Psoas muscle (tissue), 8 donors: ENCODE results near the gene MYCBP2. TPM values are rescaled to one million over a fixed set of nuclear protein-coding genes. Genes with fewer than 3 reads are reported as not detected.

Experiments used
- ATAC-seq, 4 donors: fragments of 200-7000 bp; cut with Tn5 transposase; one replicate each; pipeline ENCODE4 v1.9.1; 2020; ENCODE audit warnings: moderate library complexity in 3 of 4, mild to moderate bottlenecking in 2 of 4
- DNase-seq, 2 donors: peaks; one replicate each; pipeline ENCODE4 v3.0.0-alpha.2; 2020
- H3K27ac ChIP-seq: fragments of 200-600 bp; one replicate; pipeline ENCODE4 v1.8.0; 2022
- H3K27me3 ChIP-seq, 3 donors: fragments of 200-600 bp in 1 of 3; one replicate each; pipeline versions ENCODE4 v1.6.1 to v1.8.0; 2013 to 2022; ENCODE audit warnings: low read length in 2 of 3, mild to moderate bottlenecking in 2 of 3, moderate library complexity in 1 of 3; ENCODE audit not compliant: insufficient read depth in 3 of 3
- H3K36me3 ChIP-seq, 2 donors: fragments of 200-600 bp in 1 of 2; one replicate each; pipeline versions ENCODE4 v1.6.1 to v1.8.0; 2013 to 2022; ENCODE audit warnings: low read depth in 1 of 2, mild to moderate bottlenecking in 1 of 2, moderate library complexity in 1 of 2; ENCODE audit not compliant: insufficient read depth in 1 of 2
- H3K4me1 ChIP-seq: fragments of 200-600 bp; one replicate; pipeline ENCODE4 v1.8.0; 2022
- H3K4me3 ChIP-seq: fragments of 200-600 bp; one replicate; pipeline ENCODE4 v1.8.0; 2022; ENCODE audit warnings: mild to moderate bottlenecking
- H3K9me3 ChIP-seq: fragments of 200-600 bp; one replicate; pipeline ENCODE4 v1.8.0; 2022
- WGBS, 3 donors: extraction: QIAGEN DNeasy Blood & Tissue Kit; methylation state at CpG; one replicate each; pipeline versions ENCODE4 v1.1.6 to v1.1.7; 2013; 5-methylcytosine and 5-hydroxymethylcytosine counted together
- intact Hi-C, 2 donors: fragments of 100-400 bp; cut with DNase I; formaldehyde crosslinking; loops; one replicate each; pipeline versions ENCODE4 v1.11.0 to v1.14.2; 2022
- polyA plus RNA-seq, 3 donors: library from polyadenylated mRNA; stranded (reverse); fragments of 200-250 nt; gene quantifications; one replicate each; pipeline ENCODE4 v1.2.3, GENCODE V29; 2013
- total RNA-seq, 4 donors: library from RNA; stranded (reverse); fragmentation: NEBNext Ultra II Directional in 2 of 4; extraction: Animal tissue kit (Norgen Biotek cat#: 25700) in 2 of 4; gene quantifications; one replicate each; pipeline versions ENCODE4 v1.2.1 to v1.2.4, GENCODE V29; 2021 to 2023
- TF ChIP-seq, protein P1 (sequence below): fragments of 200-600 bp; IDR thresholded peaks from one replicate; pipeline ENCODE4 v1.8.0; 2022; ENCODE audit warnings: antibody characterized with exemption
- donor health status: healthy with polysubstance abuse.
- donor health status: DM: no; HTN: no; CAD: no; lungs with moderate emphysema.
- donor health status: Bipolar disorder and iron deficiency.
- donor health status: healthy.
- donor health status: DM: yes; HTN: yes; CAD: no.
- donor health status: DM: no; HTN: no; CAD: no.
- donor health status: DM: no; HTN: no; CAD: no.
- donor health status: DM: yes; HTN: yes; CAD: no.

Gene MYCBP2
- total and polyA plus RNA-seq, 7 donors, result 10.8 to 49.5 (median 35.5) TPM

DNA sequence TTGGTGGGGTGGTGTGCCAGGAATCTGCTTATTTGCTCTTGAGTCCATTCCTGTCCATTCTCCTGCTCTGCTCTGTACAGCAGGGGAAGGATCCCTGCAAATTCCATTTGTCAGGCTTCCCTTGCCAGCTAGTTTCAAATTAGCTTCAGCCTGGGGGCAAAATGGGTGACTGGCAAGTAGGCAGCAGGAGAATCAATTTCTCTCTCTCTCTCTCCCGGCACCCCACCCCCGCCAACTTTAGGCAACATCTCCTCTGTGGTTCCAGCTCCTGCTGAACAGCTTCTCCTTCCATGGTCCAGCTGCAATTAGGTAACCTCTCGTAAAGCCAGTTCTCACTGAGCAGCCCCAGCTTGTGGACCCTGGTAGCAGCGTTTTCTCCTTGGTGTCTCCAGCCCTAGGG, 6.7 kb upstream of the MYCBP2 start:
- intact Hi-C loops, result loop anchor here in 1 of 2 donors (10.0 kb wide), 1 partner anchor 141 kb away; no protein-coding TSS in a partner anchor
- Histone ChIP-seq H3K27me3 (no peaks in the 10 kb centered on the region), H3K4me1 (peaks cover 3% of the 10 kb centered on the region), H3K9me3 (no peaks in the 10 kb centered on the region), H3K36me3 (no peaks in the 10 kb centered on the region), H3K4me3 (no peak overlapping the region), H3K27ac (no peak overlapping the region)
- 30 to 31% (median 31%) methylated on average over 4 of the region's 4 CpGs for WGBS, 3 donors
- ATAC-seq (no peak), DNase-seq (no peak)
- TF ChIP-seq, protein P1, sequence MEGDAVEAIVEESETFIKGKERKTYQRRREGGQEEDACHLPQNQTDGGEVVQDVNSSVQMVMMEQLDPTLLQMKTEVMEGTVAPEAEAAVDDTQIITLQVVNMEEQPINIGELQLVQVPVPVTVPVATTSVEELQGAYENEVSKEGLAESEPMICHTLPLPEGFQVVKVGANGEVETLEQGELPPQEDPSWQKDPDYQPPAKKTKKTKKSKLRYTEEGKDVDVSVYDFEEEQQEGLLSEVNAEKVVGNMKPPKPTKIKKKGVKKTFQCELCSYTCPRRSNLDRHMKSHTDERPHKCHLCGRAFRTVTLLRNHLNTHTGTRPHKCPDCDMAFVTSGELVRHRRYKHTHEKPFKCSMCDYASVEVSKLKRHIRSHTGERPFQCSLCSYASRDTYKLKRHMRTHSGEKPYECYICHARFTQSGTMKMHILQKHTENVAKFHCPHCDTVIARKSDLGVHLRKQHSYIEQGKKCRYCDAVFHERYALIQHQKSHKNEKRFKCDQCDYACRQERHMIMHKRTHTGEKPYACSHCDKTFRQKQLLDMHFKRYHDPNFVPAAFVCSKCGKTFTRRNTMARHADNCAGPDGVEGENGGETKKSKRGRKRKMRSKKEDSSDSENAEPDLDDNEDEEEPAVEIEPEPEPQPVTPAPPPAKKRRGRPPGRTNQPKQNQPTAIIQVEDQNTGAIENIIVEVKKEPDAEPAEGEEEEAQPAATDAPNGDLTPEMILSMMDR, result no peak

DNA sequence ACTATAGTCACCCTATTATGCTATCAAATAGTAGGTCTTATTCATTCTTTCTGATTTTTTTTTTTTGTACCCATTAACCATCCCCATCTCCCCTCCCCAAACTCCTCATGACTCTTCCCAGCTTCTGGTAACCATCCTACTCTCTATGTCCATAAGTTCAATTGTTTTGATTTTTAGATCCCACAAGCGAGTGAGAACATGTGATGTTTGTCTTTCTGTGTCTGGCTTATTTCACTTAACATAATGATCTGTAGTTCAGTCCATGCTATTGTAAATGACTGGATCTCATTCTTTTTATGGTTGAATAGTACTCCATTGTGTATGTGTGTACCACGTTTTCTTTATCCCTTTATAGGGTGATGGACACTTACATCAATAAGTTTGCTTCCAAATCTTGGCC, 4.5 kb upstream of the MYCBP2 start:
- TF ChIP-seq, protein P1, result no peak
- DNase-seq (no peak), ATAC-seq (no peak)
- H3K4me1 ChIP-seq, result peaks cover 17% of the 10 kb centered on the region
- no peaks in the 10 kb centered on the region for H3K27me3 ChIP-seq
- no peaks in the 10 kb centered on the region for H3K9me3 ChIP-seq
- no peaks in the 10 kb centered on the region for H3K36me3 ChIP-seq
- H3K27ac ChIP-seq, result no peak overlapping the region
- 88 to 98% (median 94%) methylated on average over 2 of the region's 2 CpGs for WGBS, 3 donors
- intact Hi-C loops, result loop anchor here in 1 of 2 donors (10.0 kb wide), 1 partner anchor 143 kb away; no protein-coding TSS in a partner anchor
- no peak overlapping the region for H3K4me3 ChIP-seq

GRCh38 chr13:77329911-77330584, 3.2 kb upstream of the MYCBP2 start:
- peak overlapping the region; percentile 85 for H3K27ac ChIP-seq
- ATAC-seq (peak in 1 of 4 donors; percentile 16), DNase-seq (no peak)
- no peaks in the 10 kb centered on the region for H3K27me3 ChIP-seq
- intact Hi-C loops, result loop anchor here (5.0 to 10.0 kb wide), 4 partner anchors 55 to 365 kb away; partner anchors contain the start of gene SLAIN1 (in 1 of the 2)
- H3K4me1 ChIP-seq, result peaks cover 22% of the 10 kb centered on the region
- TF ChIP-seq, protein P1, result no peak
- no peaks in the 10 kb centered on the region for H3K9me3 ChIP-seq
- 1 to 2% (median 2%) methylated on average over 17 of the region's 17 CpGs for WGBS, 3 donors
- H3K4me3 ChIP-seq, result peak overlapping the region; percentile 79
- no peaks in the 10 kb centered on the region for H3K36me3 ChIP-seq

GRCh38 chr13:77329133-77329910, 2.4 kb upstream of the MYCBP2 start:
- TF ChIP-seq, protein P1, result no peak
- Histone ChIP-seq H3K4me1 (peaks cover 29% of the 10 kb centered on the region), H3K36me3 (no peaks in the 10 kb centered on the region), H3K27ac (peak overlapping the region; percentile 85), H3K9me3 (no peaks in the 10 kb centered on the region), H3K27me3 (no peaks in the 10 kb centered on the region), H3K4me3 (peak overlapping the region; percentile 79)
- ATAC-seq, result peak; percentile 77 to 80 (median 78)
- peak; percentile 81 to 89 for DNase-seq
- intact Hi-C loops, result loop anchor here (5.0 to 10.0 kb wide), 3 partner anchors 55 to 365 kb away; partner anchors contain the start of gene SLAIN1 (in 1 of the 2)
- 0% methylated on average over 45 to 46 of the region's 46 CpGs for WGBS, 3 donors
